H1 (cell line): Measurements from ENCODE around the gene ADARB2. TPM values are rescaled to one million over a fixed set of nuclear protein-coding genes. Genes with fewer than 3 reads are reported as not detected.
A peak's percentile ranks its signal among the peaks of the same experiment; 100 is the strongest.

ENCODE experiments used
- CTCF ChIA-PET: fragments of 300-600 bp; sonication (Branson Sonifier 250); formaldehyde crosslinking; loops from one replicate; lab custom pipeline; 2021; ENCODE audit not compliant: partially characterized antibody; lab: Charles Lee
- POLR2A ChIA-PET: fragments of 300-600 bp; sonication (Branson Sonifier 250); formaldehyde crosslinking; loops from one replicate; lab custom pipeline; 2021; ENCODE audit warnings: inconsistent platforms; ENCODE audit not compliant: partially characterized antibody; lab: Charles Lee
- DNase-seq, 2 experiments: peaks; one replicate each; pipeline versions ENCODE4 v3.0.0 to v3.0.0-alpha.2; 2010 to 2022; ENCODE audit warnings: low spot score in 2 of 2, low read depth in 1 of 2, mixed read lengths in 1 of 2
- FAIRE-seq: peaks from 2 replicates; lab custom pipeline; 2011; peaks lifted over from hg19 to GRCh38; lab: Jason Lieb, UNC
- H2AFZ ChIP-seq: 2 replicates; pipeline ENCODE4 v1.8.1; 2012; ENCODE audit warnings: low read length, inconsistent platforms
- H2AK5ac ChIP-seq: 2 replicates; pipeline ENCODE4 v1.6.1; 2013; ENCODE audit warnings: low read depth, low read length
- H2BK120ac ChIP-seq: replicated peaks from 2 replicates; pipeline ENCODE3; 2013; ENCODE audit warnings: low read depth, low read length, inconsistent platforms
- H2BK12ac ChIP-seq: 2 replicates; pipeline ENCODE4 v1.6.1; 2013; ENCODE audit warnings: low read depth, low read length
- H2BK15ac ChIP-seq: 2 replicates; pipeline ENCODE4 v1.6.1; 2013; ENCODE audit warnings: low read length
- H2BK20ac ChIP-seq: 2 replicates; pipeline ENCODE4 v1.6.1; 2013; ENCODE audit warnings: low read length
- H2BK5ac ChIP-seq: 2 replicates; pipeline ENCODE4 v1.6.1; 2013; ENCODE audit warnings: low read depth, low read length
- H3K14ac ChIP-seq: 2 replicates; pipeline ENCODE4 v1.6.1; 2013; ENCODE audit warnings: inconsistent platforms; ENCODE audit not compliant: insufficient read length
- H3K18ac ChIP-seq: 2 replicates; pipeline ENCODE4 v1.6.1; 2013; ENCODE audit warnings: low read length; ENCODE audit errors: extremely low read depth
- H3K23ac ChIP-seq: 2 replicates; pipeline ENCODE4 v1.6.1; 2013; ENCODE audit warnings: inconsistent platforms; ENCODE audit not compliant: insufficient read length
- H3K23me2 ChIP-seq: 2 replicates; pipeline ENCODE4 v1.6.1; 2013; ENCODE audit warnings: low read depth, low read length
- H3K27ac ChIP-seq: 2 replicates; pipeline ENCODE4 v1.6.1; 2011; ENCODE audit warnings: low read depth, low read length, inconsistent platforms
- H3K27me3 ChIP-seq, 4 experiments: replicated peaks in 1 of 4; 1 replicate in 1 of 4; 2 replicates in 3 of 4; pipeline versions ENCODE4 v1.6.1 to v1.8.1; 2011 to 2013; ENCODE audit warnings: low read length in 3 of 4, mild to moderate bottlenecking in 3 of 4, inconsistent platforms in 2 of 4, mixed read lengths in 2 of 4, moderate library complexity in 1 of 4; ENCODE audit not compliant: control insufficient read depth in 3 of 4, insufficient read depth in 3 of 4; ENCODE audit errors: extremely low read depth in 1 of 4
- H3K36me3 ChIP-seq, 4 experiments: 2 replicates each; pipeline versions ENCODE4 v1.6.1 to v1.8.1; 2011 to 2013; ENCODE audit warnings: mild to moderate bottlenecking in 4 of 4, low read length in 3 of 4, moderate library complexity in 2 of 4, control low read depth in 1 of 4, inconsistent platforms in 1 of 4; ENCODE audit not compliant: insufficient read depth in 4 of 4, control insufficient read depth in 2 of 4
- H3K4ac ChIP-seq: replicated peaks from 2 replicates; pipeline ENCODE3; 2013; ENCODE audit warnings: low read length, low read depth, mixed read lengths, inconsistent platforms; ENCODE audit not compliant: insufficient read length
- H3K4me1 ChIP-seq, 4 experiments: replicated peaks in 1 of 4; 1 replicate in 1 of 4; 2 replicates in 3 of 4; pipeline versions ENCODE4 v1.6.1 to v1.8.1; 2011 to 2013; ENCODE audit warnings: low read length in 3 of 4, inconsistent platforms in 2 of 4, mixed read lengths in 1 of 4; ENCODE audit not compliant: insufficient read depth in 4 of 4, control insufficient read depth in 3 of 4
- H3K4me2 ChIP-seq, 2 experiments: 2 replicates each; pipeline versions ENCODE4 v1.6.1 to v1.8.1; 2011 to 2013; ENCODE audit warnings: low read depth in 2 of 2, low read length in 2 of 2, control low read depth in 1 of 2, inconsistent platforms in 1 of 2, mild to moderate bottlenecking in 1 of 2; ENCODE audit not compliant: insufficient read depth in 1 of 2
- H3K4me3 ChIP-seq, 4 experiments: fragments of 200-600, 300-600 bp in 1 of 4; sonication (generic), shearing (Covaris generic), sonication (Bioruptor Twin) in 1 of 4; 2 replicates each; pipeline versions ENCODE4 v1.5.1 to v1.8.1; 2011 to 2016; ENCODE audit warnings: low read length in 4 of 4, low read depth in 3 of 4, control low read depth in 2 of 4, inconsistent platforms in 2 of 4, mild to moderate bottlenecking in 2 of 4, mixed read lengths in 1 of 4, moderate library complexity in 1 of 4; ENCODE audit not compliant: insufficient read depth in 2 of 4; ENCODE audit errors: extremely low read depth in 1 of 4
- H3K56ac ChIP-seq: replicated peaks from 2 replicates; pipeline ENCODE3; 2013; ENCODE audit warnings: low read depth, mild to moderate bottlenecking, mixed read lengths, low read length, inconsistent platforms; ENCODE audit not compliant: insufficient read length
- H3K79me1 ChIP-seq: 2 replicates; pipeline ENCODE4 v1.6.1; 2013; ENCODE audit warnings: low read depth, low read length, control low read depth
- H3K79me2 ChIP-seq, 2 experiments: 2 replicates each; pipeline versions ENCODE4 v1.6.1 to v1.8.1; 2012 to 2013; ENCODE audit warnings: low read length in 2 of 2, mild to moderate bottlenecking in 2 of 2, inconsistent platforms in 1 of 2; ENCODE audit not compliant: insufficient read depth in 2 of 2, control insufficient read depth in 1 of 2
- H3K9ac ChIP-seq, 4 experiments: replicated peaks in 1 of 4; 1 replicate in 1 of 4; 2 replicates in 3 of 4; pipeline versions ENCODE4 v1.6.1 to v1.8.1; 2011 to 2013; ENCODE audit warnings: low read depth in 3 of 4, low read length in 3 of 4, control low read depth in 2 of 4, mild to moderate bottlenecking in 2 of 4, moderate library complexity in 2 of 4, inconsistent platforms in 1 of 4; ENCODE audit errors: extremely low read depth in 1 of 4
- H3K9me3 ChIP-seq, 2 experiments: 2 replicates each; pipeline versions ENCODE4 v1.6.1 to v1.8.1; 2012 to 2013; ENCODE audit warnings: mild to moderate bottlenecking in 2 of 2, moderate library complexity in 2 of 2, control low read depth in 1 of 2, inconsistent platforms in 1 of 2, low read depth in 1 of 2, low read length in 1 of 2, mixed read lengths in 1 of 2; ENCODE audit not compliant: insufficient read depth in 2 of 2
- H4K20me1 ChIP-seq, 2 experiments: replicated peaks in 1 of 2; 2 replicates each; pipeline versions ENCODE3 to v1.8.1; 2011 to 2013; ENCODE audit warnings: inconsistent platforms in 2 of 2, low read length in 2 of 2, mild to moderate bottlenecking in 1 of 2; ENCODE audit not compliant: insufficient read depth in 2 of 2, control insufficient read depth in 1 of 2
- H4K5ac ChIP-seq: 2 replicates; pipeline ENCODE4 v1.6.1; 2013; ENCODE audit warnings: low read length, low read depth, mixed read lengths, inconsistent platforms; ENCODE audit not compliant: insufficient read length
- H4K8ac ChIP-seq: 2 replicates; pipeline ENCODE4 v1.8.0; 2013; ENCODE audit warnings: mild to moderate bottlenecking, moderate library complexity, low read length, inconsistent platforms; ENCODE audit not compliant: insufficient read depth; ENCODE audit errors: extremely low read depth
- H4K91ac ChIP-seq: replicated peaks from 2 replicates; pipeline ENCODE3; 2013; ENCODE audit warnings: low read length, mixed read lengths, inconsistent platforms; ENCODE audit not compliant: insufficient read length
- BACH1 ChIP-seq: IDR thresholded peaks from 2 replicates; pipeline ENCODE4 v1.6.1; 2012; ENCODE audit warnings: low read length, improper control_type of control experiment
- CBX8 ChIP-seq: fragments of 300-800, 300-1000 bp; sonication (generic); IDR thresholded peaks from 2 replicates; pipeline ENCODE4 v1.7.1; 2016; ENCODE audit warnings: low read depth, low read length, borderline replicate concordance
- CEBPB ChIP-seq: IDR thresholded peaks from 2 replicates; pipeline ENCODE4 v1.6.1; 2012; ENCODE audit warnings: low read depth, low read length
- JUN ChIP-seq: IDR thresholded peaks from 2 replicates; pipeline ENCODE4 v1.6.1; 2011; ENCODE audit warnings: low read depth, mild to moderate bottlenecking, improper control_type of control experiment, low read length
- KDM1A ChIP-seq: fragments of 200-600, 300-600 bp; sonication (generic); IDR thresholded peaks from 2 replicates; pipeline ENCODE4 v1.7.1; 2016; ENCODE audit warnings: mild to moderate bottlenecking, low read length, borderline replicate concordance
- KDM5A ChIP-seq: fragments of 200-600 bp; IDR thresholded peaks from 2 replicates; pipeline ENCODE4 v1.7.1; 2012; ENCODE audit warnings: mild to moderate bottlenecking, low read length, inconsistent platforms, mixed read lengths
- MAFK ChIP-seq: IDR thresholded peaks from 2 replicates; pipeline ENCODE4 v1.6.1; 2012; ENCODE audit warnings: low read depth, mild to moderate bottlenecking, improper control_type of control experiment, low read length
- NRF1 ChIP-seq: IDR thresholded peaks from 2 replicates; pipeline ENCODE4 v1.6.1; 2011; ENCODE audit warnings: mild to moderate bottlenecking, low read depth, low read length, improper control_type of control experiment
- POLR2A ChIP-seq, 2 experiments: IDR thresholded peaks; 1 replicate in 1 of 2; 2 replicates in 1 of 2; pipeline ENCODE4 v1.6.1; 2011; ENCODE audit warnings: low read depth in 2 of 2, low read length in 2 of 2, mild to moderate bottlenecking in 2 of 2; ENCODE audit errors: control extremely low read depth in 1 of 2
- RXRA ChIP-seq: IDR thresholded peaks from 2 replicates; pipeline ENCODE4 v1.6.1; 2011; ENCODE audit warnings: low read depth, mild to moderate bottlenecking, low read length, moderate library complexity; ENCODE audit not compliant: insufficient read depth
- SAP30 ChIP-seq: fragments of 300-600 bp; sonication (generic); IDR thresholded peaks from 2 replicates; pipeline ENCODE4 v1.7.1; 2012; ENCODE audit warnings: low read length, moderate library complexity, mild to moderate bottlenecking, inconsistent platforms; ENCODE audit not compliant: insufficient read depth, insufficient replicate concordance
- SIN3A ChIP-seq, 2 experiments: IDR thresholded peaks in 1 of 2; conservative IDR thresholded peaks in 1 of 2; 2 replicates each; pipeline ENCODE4 v1.6.1; 2011 to 2012; ENCODE audit warnings: low read length in 2 of 2, improper control_type of control experiment in 1 of 2, low read depth in 1 of 2, mild to moderate bottlenecking in 1 of 2
- SIRT6 ChIP-seq: IDR thresholded peaks from one replicate; pipeline ENCODE4 v1.7.1; 2012; ENCODE audit warnings: low read length, inconsistent platforms
- SP4 ChIP-seq: IDR thresholded peaks from 2 replicates; pipeline ENCODE4 v1.6.1; 2012; ENCODE audit warnings: low read length, inconsistent platforms
- TBP ChIP-seq: IDR thresholded peaks from 2 replicates; pipeline ENCODE4 v1.6.1; 2011; ENCODE audit warnings: low read depth, low read length, improper control_type of control experiment
- WGBS, 2 experiments: shearing (Covaris generic) in 1 of 2; methylation state at CpG; one replicate each; pipeline versions ENCODE4 v1.1.6 to v1.1.7; 2013 to 2015; ENCODE audit warnings: low lambda C conversion rate in 2 of 2, mixed read lengths in 2 of 2, inconsistent platforms in 1 of 2, low coverage in 1 of 2, missing lambda C conversion rate in 1 of 2; ENCODE audit not compliant: insufficient replicate concordance in 2 of 2, insufficient coverage in 1 of 2, insufficient read length in 1 of 2; ENCODE audit errors: extremely low coverage in 1 of 2, missing lambda C conversion rate in 1 of 2; 5-methylcytosine and 5-hydroxymethylcytosine counted together
- polyA plus RNA-seq, 7 experiments: library from polyadenylated mRNA; depleted of rRNA in 3 of 7; stranded (reverse) in 5 of 7; unstranded in 2 of 7; fragments of >200 nt in 5 of 7; fragments of 200-250 nt in 2 of 7; gene quantifications; 1 replicate in 5 of 7; 2 replicates in 1 of 7; 4 replicates in 1 of 7; pipeline versions ENCODE4 v1.2.1 to v1.2.3, GENCODE V29; 2011 to 2013; ENCODE audit warnings: missing spikeins in 2 of 7, mixed read lengths in 2 of 7
- total RNA-seq: library from RNA; stranded (reverse); fragmentation: NEBNext Ultra II Directional; extraction: Animal tissue kit (Norgen Biotek cat#: 25700); gene quantifications from 2 replicates; pipeline ENCODE4 v1.2.1, GENCODE V29; 2021
- TF ChIP-seq, protein P1 (sequence below): IDR thresholded peaks from 2 replicates; pipeline ENCODE4 v1.6.1; 2012; ENCODE audit warnings: inconsistent platforms

The ADARB2 gene
- total and polyA plus RNA-seq, 2 of the 8 experiments (the other 6 are each of a cell fraction or from before 2014, with no cell fraction given) = 2.2 to 2.8 TPM

- H3K4me3 ChIP-seq = no peak overlapping the region
- CTCF ChIA-PET = interaction anchor here (1.3 kb wide), 1 partner anchor 203 kb away, joined by 3 read pairs; no protein-coding TSS in a partner anchor
- no peak overlapping the region for H3K23ac ChIP-seq
- H3K14ac ChIP-seq = no peak overlapping the region
- H2BK12ac ChIP-seq = no peak overlapping the region
- WGBS, 2 experiments = 82% methylated on average over 11 of the region's 13 CpGs; no CpG with 5 or more reads in 1 of the 2 experiments
- H2AK5ac ChIP-seq = no peak overlapping the region
- no peaks in the 10 kb centered on the region for H3K36me3 ChIP-seq
- no peak overlapping the region for H3K18ac ChIP-seq
- no peak overlapping the region for H3K4ac ChIP-seq
- H3K4me1 ChIP-seq = 0 out of 7 replicates have a peak, but pooled peaks cover 0 to 3% (median 1%) of the 10 kb centered on the region in 4 experiments
- no peak overlapping the region for H2BK5ac ChIP-seq
- POLR2A ChIA-PET = no interaction called here
- peaks cover 0 to 2% (median 0%) of the 10 kb centered on the region in 4 experiments; a peak in 2 of 7 replicates for H3K27me3 ChIP-seq
- H3K79me2 ChIP-seq = no peaks in the 10 kb centered on the region
- FAIRE-seq (no peak), DNase-seq (no peak)
- no peaks in the 10 kb centered on the region for H3K9me3 ChIP-seq
- H4K8ac ChIP-seq = no peak overlapping the region
- peak overlapping the region; percentile 15 for H2BK120ac ChIP-seq
- H2AFZ ChIP-seq = no peak overlapping the region
- H3K9ac ChIP-seq = no peak overlapping the region
- H3K56ac ChIP-seq = no peak overlapping the region
- H4K5ac ChIP-seq = no peak overlapping the region
- TF ChIP-seq MAFK (no peak), POLR2A (IDR thresholded peaks at IDR 0.05; ENCODE audit: control extremely low read depth in 1 of 2, low read depth in 2 of 2, low read length in 2 of 2) (no peak), KDM1A (no peak), TBP (no peak), SIN3A (conservative IDR thresholded peaks at IDR 0.05 in 1 of 2, IDR thresholded peaks at IDR 0.05 in 1 of 2; ENCODE audit: low read depth in 1 of 2, low read length in 2 of 2) (no peak), SP4 (no peak), BACH1 (no peak), NRF1 (no peak), CBX8 (no peak), SAP30 (no peak), JUN (no peak), CEBPB (no peak), SIRT6 (no peak), KDM5A (no peak), RXRA (no peak)
- TF ChIP-seq, protein P1, sequence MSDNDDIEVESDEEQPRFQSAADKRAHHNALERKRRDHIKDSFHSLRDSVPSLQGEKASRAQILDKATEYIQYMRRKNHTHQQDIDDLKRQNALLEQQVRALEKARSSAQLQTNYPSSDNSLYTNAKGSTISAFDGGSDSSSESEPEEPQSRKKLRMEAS = no peak
- no peak overlapping the region for H4K91ac ChIP-seq
- H4K20me1 ChIP-seq = peaks cover 0 to 2% of the 10 kb centered on the region in 2 experiments
- H2BK20ac ChIP-seq = no peak overlapping the region
- H3K23me2 ChIP-seq = no peaks in the 10 kb centered on the region
- H3K4me2 ChIP-seq = no peak overlapping the region
- no peak overlapping the region for H3K27ac ChIP-seq
- no peak overlapping the region for H2BK15ac ChIP-seq
- H3K79me1 ChIP-seq = no peaks in the 10 kb centered on the region
These were observed 174.3 kb downstream of the ADARB2 start for GRCh38 chr10:1563028-1563427.
